ENCODE measurements around the gene THOC1. TPM values are rescaled to one million over a fixed set of nuclear protein-coding genes. Genes with fewer than 3 reads are reported as not detected.
A peak's percentile ranks its signal among the peaks of the same experiment; 100 is the strongest.

THOC1 gene, protein sequence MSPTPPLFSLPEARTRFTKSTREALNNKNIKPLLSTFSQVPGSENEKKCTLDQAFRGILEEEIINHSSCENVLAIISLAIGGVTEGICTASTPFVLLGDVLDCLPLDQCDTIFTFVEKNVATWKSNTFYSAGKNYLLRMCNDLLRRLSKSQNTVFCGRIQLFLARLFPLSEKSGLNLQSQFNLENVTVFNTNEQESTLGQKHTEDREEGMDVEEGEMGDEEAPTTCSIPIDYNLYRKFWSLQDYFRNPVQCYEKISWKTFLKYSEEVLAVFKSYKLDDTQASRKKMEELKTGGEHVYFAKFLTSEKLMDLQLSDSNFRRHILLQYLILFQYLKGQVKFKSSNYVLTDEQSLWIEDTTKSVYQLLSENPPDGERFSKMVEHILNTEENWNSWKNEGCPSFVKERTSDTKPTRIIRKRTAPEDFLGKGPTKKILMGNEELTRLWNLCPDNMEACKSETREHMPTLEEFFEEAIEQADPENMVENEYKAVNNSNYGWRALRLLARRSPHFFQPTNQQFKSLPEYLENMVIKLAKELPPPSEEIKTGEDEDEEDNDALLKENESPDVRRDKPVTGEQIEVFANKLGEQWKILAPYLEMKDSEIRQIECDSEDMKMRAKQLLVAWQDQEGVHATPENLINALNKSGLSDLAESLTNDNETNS
- 10 to 100 TPM in 1 of 2 donors, 1 to 10 TPM in 1; 8.9 to 11.4 TPM for total RNA-seq

DNA sequence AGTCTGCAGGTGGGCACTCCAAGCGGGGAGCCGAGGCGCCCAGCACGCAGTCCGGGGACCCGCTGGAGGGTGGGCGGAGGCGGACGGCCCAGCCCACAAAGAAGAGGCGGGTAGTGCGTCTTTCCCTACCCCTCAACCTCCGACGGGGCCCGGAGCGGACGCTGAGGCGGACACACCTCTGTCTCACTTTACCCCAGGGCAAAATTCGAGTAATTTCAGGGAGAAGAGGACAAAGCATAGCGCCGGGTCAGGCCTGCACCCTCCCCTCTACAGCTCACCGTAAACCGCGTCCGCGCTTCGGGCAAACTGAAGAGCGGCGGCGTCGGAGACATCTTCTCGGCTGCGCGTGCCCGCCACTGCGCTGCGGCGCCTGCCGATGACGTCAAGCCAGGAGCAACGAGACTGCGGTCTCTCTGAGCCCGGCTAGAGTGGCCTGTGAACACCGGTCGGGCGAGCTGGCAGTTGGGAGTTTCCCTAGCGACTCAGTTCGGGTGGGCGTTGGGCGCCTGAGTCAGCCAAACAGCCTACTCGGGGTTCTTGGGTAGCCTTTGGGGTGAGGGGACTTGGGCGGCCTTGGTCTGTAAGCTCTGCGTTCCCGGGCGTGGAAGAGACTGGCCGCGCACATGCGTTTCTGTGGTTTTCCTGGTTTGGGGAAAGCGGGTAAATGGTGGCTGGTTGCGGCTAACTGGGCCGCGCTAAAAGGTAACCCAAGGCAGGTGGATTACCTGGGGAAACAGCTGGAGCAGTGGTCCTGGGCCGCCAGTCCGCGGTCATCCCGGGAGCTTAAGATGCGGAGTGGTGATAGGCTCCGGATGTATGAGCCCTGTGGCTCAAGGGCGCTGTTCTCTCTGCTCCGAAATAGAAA lies at the start of gene THOC1:
Gene THOC1 (minus strand): TSS at position 360 of the 865 bp plus-strand sequence. CDS start 28 bp downstream, at position 332.
- TF ChIP-seq, protein P1, sequence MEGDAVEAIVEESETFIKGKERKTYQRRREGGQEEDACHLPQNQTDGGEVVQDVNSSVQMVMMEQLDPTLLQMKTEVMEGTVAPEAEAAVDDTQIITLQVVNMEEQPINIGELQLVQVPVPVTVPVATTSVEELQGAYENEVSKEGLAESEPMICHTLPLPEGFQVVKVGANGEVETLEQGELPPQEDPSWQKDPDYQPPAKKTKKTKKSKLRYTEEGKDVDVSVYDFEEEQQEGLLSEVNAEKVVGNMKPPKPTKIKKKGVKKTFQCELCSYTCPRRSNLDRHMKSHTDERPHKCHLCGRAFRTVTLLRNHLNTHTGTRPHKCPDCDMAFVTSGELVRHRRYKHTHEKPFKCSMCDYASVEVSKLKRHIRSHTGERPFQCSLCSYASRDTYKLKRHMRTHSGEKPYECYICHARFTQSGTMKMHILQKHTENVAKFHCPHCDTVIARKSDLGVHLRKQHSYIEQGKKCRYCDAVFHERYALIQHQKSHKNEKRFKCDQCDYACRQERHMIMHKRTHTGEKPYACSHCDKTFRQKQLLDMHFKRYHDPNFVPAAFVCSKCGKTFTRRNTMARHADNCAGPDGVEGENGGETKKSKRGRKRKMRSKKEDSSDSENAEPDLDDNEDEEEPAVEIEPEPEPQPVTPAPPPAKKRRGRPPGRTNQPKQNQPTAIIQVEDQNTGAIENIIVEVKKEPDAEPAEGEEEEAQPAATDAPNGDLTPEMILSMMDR (IDR thresholded peaks at IDR 0.05): no peak
- Histone ChIP-seq H3K27ac (peak within 1 kb of the TSS; percentile 86 to 88), H3K4me1 (peaks cover 0 to 25% of the 10 kb centered on the region in 2 donors), H3K4me3 (peak within 1 kb of the TSS; percentile 66 to 95), H3K9me3 (no peaks in the 10 kb centered on the region), H3K36me3 (peaks cover 13% of the 10 kb centered on the region), H3K27me3 (no peaks in the 10 kb centered on the region)
- peak; percentile 92 for DNase-seq (ENCODE audit: low spot score)

DNA sequence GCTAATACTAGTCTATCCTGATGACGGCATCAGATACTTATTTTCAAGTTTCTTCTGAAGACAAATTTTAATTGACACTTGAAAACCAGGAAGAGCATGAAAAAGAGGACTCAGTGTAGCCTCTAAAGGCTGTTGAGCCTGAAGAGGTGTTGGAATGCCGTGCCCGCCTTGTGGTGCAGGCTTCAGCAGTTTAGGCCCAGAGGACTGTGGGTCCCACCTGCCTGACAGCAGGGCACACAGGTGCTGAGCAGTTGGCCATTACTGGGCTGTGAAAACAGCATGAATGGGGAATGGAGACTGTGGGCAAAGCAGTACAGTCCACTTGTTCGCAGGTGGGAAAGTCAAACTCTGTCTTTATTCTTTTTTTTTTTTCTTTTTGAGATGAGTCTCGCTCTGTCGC lies 49.8 kb upstream of the THOC1 start:
- H3K4me1 ChIP-seq: peaks cover 0 to 4% of the 10 kb centered on the region in 2 donors
- no peak for DNase-seq (ENCODE audit: low spot score)
- H3K9me3 ChIP-seq: no peaks in the 10 kb centered on the region
- no peaks in the 10 kb centered on the region for H3K27me3 ChIP-seq
- TF ChIP-seq, protein P1 (IDR thresholded peaks at IDR 0.05): no peak
- H3K4me3 ChIP-seq: no peak overlapping the region
- H3K36me3 ChIP-seq: no peaks in the 10 kb centered on the region
- no peak overlapping the region for H3K27ac ChIP-seq

DNA sequence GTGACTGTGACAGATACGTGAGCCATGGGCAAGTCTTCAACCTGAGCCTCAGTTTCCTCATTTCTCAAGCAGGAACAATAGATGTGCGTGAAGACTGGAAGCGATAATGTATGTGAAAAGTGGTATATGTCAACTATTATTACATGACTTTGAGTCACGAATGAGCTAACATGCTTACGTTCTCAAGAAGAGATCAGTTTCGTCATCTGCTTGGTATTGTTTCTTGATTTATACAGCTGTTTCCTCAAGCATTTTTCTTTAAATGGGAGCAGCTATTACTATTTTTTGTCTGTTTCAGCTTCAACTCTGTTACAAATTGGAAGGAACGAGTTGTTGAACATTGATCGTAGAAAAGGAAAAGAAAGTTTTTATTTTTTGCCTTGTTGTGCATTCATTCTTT lies 48.5 kb upstream of the THOC1 start:
- Histone ChIP-seq H3K4me1 (no peaks in the 10 kb centered on the region), H3K36me3 (no peaks in the 10 kb centered on the region), H3K9me3 (no peaks in the 10 kb centered on the region), H3K4me3 (no peak overlapping the region), H3K27ac (no peak overlapping the region), H3K27me3 (no peaks in the 10 kb centered on the region)
- DNase-seq (ENCODE audit: low spot score): no peak
- TF ChIP-seq, protein P1 (IDR thresholded peaks at IDR 0.05): no peak

DNA sequence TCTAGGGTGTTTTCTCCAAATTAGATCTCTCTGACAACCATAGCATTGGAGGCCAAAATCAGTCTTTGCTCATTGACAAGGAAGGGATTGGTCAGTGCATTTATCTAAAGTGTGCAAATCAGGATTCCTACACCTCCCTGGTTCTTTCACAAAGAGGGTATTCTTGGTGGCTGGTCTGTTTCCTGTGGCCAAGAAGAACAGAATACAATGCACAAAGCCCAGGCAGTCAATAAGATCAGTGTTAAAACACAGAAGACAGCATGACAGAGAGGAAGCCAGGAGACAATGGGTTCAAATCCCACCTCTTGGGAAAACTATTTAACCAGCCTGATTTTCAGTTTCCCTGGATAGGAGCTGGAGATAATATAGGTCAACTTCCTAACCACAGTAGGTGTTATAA lies 46.1 kb upstream of the THOC1 start:
- H3K27me3 ChIP-seq: no peaks in the 10 kb centered on the region
- no peak overlapping the region for H3K27ac ChIP-seq
- TF ChIP-seq, protein P1 (IDR thresholded peaks at IDR 0.05): no peak
- no peak for DNase-seq (ENCODE audit: low spot score)
- H3K36me3 ChIP-seq: no peaks in the 10 kb centered on the region
- no peak overlapping the region for H3K4me3 ChIP-seq
- no peaks in the 10 kb centered on the region for H3K9me3 ChIP-seq
- H3K4me1 ChIP-seq: no peaks in the 10 kb centered on the region

DNA sequence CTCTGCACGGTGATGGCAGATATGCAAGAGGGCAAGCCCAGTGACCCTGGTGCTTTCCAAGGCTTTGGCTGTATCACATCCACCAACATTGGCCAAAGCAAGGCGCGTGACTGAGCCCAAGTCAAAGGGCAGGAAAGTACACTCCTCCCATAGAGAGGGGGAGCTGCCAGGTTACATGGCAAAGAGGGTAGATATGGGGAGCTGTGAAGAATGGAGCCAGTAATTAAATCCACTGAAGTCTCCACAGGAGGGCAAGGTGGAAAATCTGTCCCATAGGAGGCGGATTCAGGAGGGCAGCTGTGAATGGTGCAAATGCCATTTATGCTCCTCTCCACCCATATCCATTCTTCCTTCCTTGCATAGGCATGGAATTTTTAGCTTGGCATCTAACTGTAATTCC lies 44.6 kb upstream of the THOC1 start:
- TF ChIP-seq, protein P1 (IDR thresholded peaks at IDR 0.05): no peak
- Histone ChIP-seq H3K9me3 (no peaks in the 10 kb centered on the region), H3K4me1 (no peaks in the 10 kb centered on the region), H3K27ac (no peak overlapping the region), H3K27me3 (no peaks in the 10 kb centered on the region), H3K4me3 (no peak overlapping the region), H3K36me3 (no peaks in the 10 kb centered on the region)
- DNase-seq (ENCODE audit: low spot score): no peak
